ENCODE results near the gene LRCOL1. TPM values are rescaled to one million over a fixed set of nuclear protein-coding genes. Genes with fewer than 3 reads are reported as not detected.

The LRCOL1 gene
- total and polyA plus RNA-seq, 2 of the 13 experiments (the other 11 are each of a cell fraction or from before 2014, with no cell fraction given) = not detected

GRCh38 chr12:132593521-132593920, 16.9 kb downstream of the LRCOL1 start:
- H4K20me1 ChIP-seq (ENCODE audit: insufficient read depth, low read length) = no peaks in the 10 kb centered on the region
- no peak overlapping the region for H3K9ac ChIP-seq (ENCODE audit: insufficient read depth, low read depth, low read length)
- in situ Hi-C loops (cut with HindIII; ENCODE audit: extremely low pct_ligation_motif_present, low pct_unique_long_range_greater_than_20kb) (no loop called here), intact Hi-C loops (cut with micrococcal nuclease; ENCODE audit: unreplicated experiment) (no loop called here)
- H2AFZ ChIP-seq (ENCODE audit: low read length) = no peak overlapping the region
- no TSS peak for BruUV-seq (replicated peaks)
- ATAC-seq (peak; percentile 5), DNase-seq (ENCODE audit: low spot score) (no peak), FAIRE-seq (no peak)
- ChIA-PET POLR2A (no interaction called here), CTCF (ENCODE audit: low intra/inter-chr PET ratio, low total read pairs) (no interaction called here)
- 33% methylated on average over 14 of the region's 18 CpGs for WGBS (ENCODE audit: low lambda C conversion rate)
- TF ChIP-seq ZMYM3 (CRISPR knock-in tag; IDR thresholded peaks at IDR 0.05) = no peak
- TF ChIP-seq ZNF687 (CRISPR knock-in tag; IDR thresholded peaks at IDR 0.05) = peak; percentile 31
- 0 out of 2 replicates have a peak, but pooled peaks have one; percentile 21 for TF ChIP-seq ZNF501 (CRISPR knock-in tag; IDR thresholded peaks at IDR 0.05)
- peak; percentile 25 for TF ChIP-seq GABPB1 (CRISPR knock-in tag; IDR thresholded peaks at IDR 0.05)
- TF ChIP-seq CBX2 (IDR thresholded peaks at IDR 0.05; ENCODE audit: low read depth, low read length) = no peak
- no peak for TF ChIP-seq CBX2 (CRISPR knock-in tag; IDR thresholded peaks at IDR 0.05; ENCODE audit: low read depth)
- TF ChIP-seq, protein P1, sequence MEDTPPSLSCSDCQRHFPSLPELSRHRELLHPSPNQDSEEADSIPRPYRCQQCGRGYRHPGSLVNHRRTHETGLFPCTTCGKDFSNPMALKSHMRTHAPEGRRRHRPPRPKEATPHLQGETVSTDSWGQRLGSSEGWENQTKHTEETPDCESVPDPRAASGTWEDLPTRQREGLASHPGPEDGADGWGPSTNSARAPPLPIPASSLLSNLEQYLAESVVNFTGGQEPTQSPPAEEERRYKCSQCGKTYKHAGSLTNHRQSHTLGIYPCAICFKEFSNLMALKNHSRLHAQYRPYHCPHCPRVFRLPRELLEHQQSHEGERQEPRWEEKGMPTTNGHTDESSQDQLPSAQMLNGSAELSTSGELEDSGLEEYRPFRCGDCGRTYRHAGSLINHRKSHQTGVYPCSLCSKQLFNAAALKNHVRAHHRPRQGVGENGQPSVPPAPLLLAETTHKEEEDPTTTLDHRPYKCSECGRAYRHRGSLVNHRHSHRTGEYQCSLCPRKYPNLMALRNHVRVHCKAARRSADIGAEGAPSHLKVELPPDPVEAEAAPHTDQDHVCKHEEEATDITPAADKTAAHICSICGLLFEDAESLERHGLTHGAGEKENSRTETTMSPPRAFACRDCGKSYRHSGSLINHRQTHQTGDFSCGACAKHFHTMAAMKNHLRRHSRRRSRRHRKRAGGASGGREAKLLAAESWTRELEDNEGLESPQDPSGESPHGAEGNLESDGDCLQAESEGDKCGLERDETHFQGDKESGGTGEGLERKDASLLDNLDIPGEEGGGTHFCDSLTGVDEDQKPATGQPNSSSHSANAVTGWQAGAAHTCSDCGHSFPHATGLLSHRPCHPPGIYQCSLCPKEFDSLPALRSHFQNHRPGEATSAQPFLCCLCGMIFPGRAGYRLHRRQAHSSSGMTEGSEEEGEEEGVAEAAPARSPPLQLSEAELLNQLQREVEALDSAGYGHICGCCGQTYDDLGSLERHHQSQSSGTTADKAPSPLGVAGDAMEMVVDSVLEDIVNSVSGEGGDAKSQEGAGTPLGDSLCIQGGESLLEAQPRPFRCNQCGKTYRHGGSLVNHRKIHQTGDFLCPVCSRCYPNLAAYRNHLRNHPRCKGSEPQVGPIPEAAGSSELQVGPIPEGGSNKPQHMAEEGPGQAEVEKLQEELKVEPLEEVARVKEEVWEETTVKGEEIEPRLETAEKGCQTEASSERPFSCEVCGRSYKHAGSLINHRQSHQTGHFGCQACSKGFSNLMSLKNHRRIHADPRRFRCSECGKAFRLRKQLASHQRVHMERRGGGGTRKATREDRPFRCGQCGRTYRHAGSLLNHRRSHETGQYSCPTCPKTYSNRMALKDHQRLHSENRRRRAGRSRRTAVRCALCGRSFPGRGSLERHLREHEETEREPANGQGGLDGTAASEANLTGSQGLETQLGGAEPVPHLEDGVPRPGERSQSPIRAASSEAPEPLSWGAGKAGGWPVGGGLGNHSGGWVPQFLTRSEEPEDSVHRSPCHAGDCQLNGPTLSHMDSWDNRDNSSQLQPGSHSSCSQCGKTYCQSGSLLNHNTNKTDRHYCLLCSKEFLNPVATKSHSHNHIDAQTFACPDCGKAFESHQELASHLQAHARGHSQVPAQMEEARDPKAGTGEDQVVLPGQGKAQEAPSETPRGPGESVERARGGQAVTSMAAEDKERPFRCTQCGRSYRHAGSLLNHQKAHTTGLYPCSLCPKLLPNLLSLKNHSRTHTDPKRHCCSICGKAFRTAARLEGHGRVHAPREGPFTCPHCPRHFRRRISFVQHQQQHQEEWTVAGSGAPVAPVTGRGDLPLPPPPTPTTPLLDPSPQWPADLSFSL (CRISPR knock-in tag; IDR thresholded peaks at IDR 0.05) = no peak
- H3K27ac ChIP-seq (ENCODE audit: extremely low read length, insufficient read depth, low read length) = no peak overlapping the region
- H3K4me2 ChIP-seq (ENCODE audit: low read depth, low read length) = peak overlapping the region; percentile 60
- no peaks in the 10 kb centered on the region for H3K79me2 ChIP-seq (ENCODE audit: insufficient read depth, low read length)
- peaks cover 13% of the 10 kb centered on the region for H3K4me1 ChIP-seq (ENCODE audit: insufficient read depth, low read length)
- H3K36me3 ChIP-seq (replicated peaks in 1 of 2; ENCODE audit: control insufficient read depth in 1 of 2, insufficient read depth in 2 of 2, low read length in 2 of 2) = no peaks in the 10 kb centered on the region
- H3K27me3 ChIP-seq (ENCODE audit: control insufficient read depth in 1 of 2, insufficient read depth in 2 of 2, low read length in 2 of 2) = peaks cover 9 to 55% of the 10 kb centered on the region in 2 experiments; a peak in 4 of 5 replicates
- no peaks in the 10 kb centered on the region for H3K9me3 ChIP-seq (ENCODE audit: low read length)
- peak overlapping the region in 1 of 3 experiments; percentile 44; a peak in 2 of 6 replicates for H3K4me3 ChIP-seq (replicated peaks in 1 of 3; ENCODE audit: insufficient read depth in 1 of 3, low read depth in 2 of 3, low read length in 3 of 3)

Measured in HepG2 (cell line).